EH (cell line): ENCODE measurements around the gene UQCC5.

Experiments
- DNase-seq: peaks from one replicate; pipeline ENCODE4 v3.0.0-alpha.2; 2015; ENCODE audit warnings: low read depth

Gene UQCC5

DNA sequence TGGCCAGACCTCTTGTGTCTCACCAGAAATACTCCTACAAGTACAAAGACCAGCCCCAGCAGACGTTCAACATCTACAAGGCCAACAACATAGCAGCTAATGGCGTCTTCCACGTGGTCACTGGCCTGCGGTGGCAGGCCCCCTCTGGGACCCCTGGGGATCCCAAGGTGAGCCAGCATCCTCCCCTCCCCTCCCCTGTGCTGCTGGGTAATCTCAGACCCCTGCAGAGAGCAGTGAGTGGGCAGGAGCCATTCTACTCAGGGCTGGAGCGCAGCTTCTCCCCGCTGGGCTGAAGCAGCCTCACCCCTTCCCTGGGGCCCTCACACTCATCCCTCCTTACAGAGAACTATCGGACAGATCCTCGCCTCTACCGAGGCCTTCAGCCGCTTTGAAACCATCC, 31.4 kb upstream of the UQCC5 start:
- DNase-seq = no peak

- DNase-seq = no peak
Observed at GRCh38 chr3:52506266-52506966, 30.0 kb upstream of the UQCC5 start.

GRCh38 chr3:52507359-52507758, 29.0 kb upstream of the UQCC5 start:
- DNase-seq = peak; percentile 68

- DNase-seq = no peak
Observed at GRCh38 chr3:52509753-52510328, 26.6 kb upstream of the UQCC5 start.

DNA sequence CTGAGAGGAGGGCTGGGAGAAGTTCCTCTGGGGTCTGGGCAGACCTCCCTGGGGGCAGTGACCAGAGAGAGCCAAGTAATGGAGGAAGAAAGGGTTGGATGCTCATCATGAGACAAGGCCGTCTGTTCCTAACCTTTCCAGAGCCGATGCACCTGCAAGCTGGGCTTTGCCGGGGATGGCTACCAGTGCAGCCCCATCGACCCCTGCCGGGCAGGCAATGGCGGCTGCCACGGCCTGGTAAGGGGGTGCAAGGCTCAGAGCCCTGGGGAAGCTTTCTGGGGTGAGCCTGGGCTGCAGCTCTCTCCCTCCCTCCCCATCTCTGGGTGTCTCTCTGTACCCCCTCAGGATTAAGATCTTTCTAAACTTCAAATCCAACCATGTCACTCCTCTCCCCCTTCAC, 24.9 kb upstream of the UQCC5 start:
- no peak for DNase-seq

DNA sequence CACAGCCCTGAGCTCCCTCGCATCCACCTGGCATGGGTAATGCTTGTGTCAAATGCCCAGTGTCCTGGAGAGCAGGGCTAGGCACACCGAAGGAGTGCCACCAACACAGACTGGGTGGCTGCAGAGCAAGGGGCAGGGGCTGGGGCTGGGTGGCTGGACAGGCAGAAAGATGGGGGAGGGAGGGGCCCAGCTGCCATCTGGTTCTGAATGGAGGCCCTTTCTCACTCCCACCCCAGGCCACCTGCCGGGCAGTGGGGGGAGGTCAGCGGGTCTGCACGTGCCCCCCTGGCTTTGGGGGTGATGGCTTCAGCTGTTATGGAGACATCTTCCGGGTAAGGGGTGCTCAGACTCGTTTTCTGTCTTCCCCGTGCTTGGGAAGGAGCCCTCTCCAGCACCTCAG, 24.3 kb upstream of the UQCC5 start:
- no peak for DNase-seq

DNA sequence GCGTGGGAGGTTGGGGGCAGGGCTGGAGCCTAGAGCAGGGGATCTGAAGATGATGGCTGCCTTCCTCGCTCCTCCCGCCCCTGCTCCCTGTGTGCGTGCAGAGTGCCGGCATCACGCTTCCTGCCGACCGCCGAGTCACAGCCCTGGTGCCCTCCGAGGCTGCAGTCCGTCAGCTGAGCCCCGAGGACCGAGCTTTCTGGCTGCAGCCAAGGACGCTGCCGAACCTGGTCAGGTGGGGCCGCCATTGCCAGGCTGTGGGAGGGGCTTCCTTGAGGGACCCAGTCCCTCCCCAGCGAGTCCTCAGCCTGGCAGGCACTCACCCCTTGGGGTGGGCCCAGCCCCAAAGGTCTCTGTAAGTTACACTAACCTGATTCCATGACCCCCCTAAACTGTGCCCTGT, 23.7 kb upstream of the UQCC5 start:
- no peak for DNase-seq

DNA sequence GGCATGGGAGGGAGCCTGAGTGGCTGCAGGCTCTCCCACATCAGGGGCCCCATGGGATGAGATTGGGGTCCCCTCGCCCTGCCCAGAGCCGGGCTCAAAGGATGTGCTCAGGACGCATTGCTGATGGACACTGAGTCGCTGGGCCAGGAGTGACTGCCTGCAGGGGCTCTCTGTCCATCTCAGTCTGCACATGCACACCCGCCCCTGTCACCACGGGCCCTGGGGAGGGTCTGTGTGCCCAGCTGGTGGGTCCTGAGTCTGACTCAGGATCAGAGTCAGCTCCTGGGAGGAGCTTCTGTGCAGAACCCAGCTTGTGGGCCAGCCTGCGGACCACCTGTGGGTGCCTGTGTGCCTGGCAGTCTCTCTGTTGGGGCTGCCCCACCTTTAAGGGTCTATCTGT, 23.1 kb upstream of the UQCC5 start:
- DNase-seq = no peak

- no peak for DNase-seq
Observed at GRCh38 chr3:52514576-52514975, 21.8 kb upstream of the UQCC5 start.

DNA sequence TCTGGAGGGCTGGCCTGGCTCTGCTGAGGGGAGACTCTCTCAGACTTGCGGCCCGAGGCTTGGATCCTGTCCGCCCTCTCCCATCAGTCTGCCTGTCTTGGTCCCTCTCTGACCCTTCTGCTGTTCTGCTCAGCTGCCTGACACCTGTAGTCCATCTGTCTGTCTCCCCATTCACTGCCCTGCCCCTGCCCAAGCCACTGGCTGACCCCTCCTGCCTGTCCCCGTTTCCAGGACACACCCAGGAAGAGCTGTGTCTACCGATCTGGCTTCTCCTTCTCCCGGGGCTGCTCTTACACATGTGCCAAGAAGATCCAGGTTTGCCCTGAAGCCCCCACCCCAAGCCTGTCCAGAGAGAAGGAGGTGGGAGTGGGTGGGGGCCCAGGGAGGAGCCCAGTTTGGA, 21.2 kb upstream of the UQCC5 start:
- DNase-seq = no peak

GRCh38 chr3:52516509-52517195, 19.8 kb upstream of the UQCC5 start:
- no peak for DNase-seq

GRCh38 chr3:52517796-52518722, 18.3 kb upstream of the UQCC5 start:
- no peak for DNase-seq

DNA sequence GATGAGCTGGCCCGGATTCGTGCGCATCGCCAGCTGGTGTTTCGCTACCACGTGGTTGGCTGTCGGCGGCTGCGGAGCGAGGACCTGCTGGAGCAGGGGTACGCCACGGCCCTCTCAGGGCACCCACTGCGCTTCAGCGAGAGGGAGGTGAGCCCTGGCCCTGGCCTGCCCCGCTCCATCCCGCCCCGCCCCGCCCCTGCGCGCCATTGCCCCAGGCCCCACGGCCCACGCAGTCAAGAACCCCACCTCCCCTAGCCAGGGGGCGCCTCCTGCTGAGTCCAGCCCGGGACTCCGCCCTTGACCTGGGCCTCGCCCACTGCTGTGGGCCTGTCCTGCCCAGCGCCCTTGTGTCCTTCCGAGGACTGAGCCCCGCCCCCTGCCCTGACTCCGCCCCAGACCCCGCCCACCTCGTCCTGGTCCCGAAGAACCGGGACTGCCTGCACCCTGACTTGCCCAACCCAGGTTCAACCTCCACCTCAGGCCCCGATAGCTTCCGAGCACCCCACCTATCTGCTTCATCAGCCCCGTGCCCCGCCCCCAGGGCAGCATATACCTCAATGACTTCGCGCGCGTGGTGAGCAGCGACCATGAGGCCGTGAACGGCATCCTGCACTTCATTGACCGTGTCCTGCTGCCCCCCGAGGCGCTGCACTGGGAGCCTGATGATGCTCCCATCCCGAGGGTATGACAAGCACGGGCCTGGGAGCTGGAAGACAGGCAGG, 17.5 kb upstream of the UQCC5 start:
- peak; percentile 42 for DNase-seq

DNA sequence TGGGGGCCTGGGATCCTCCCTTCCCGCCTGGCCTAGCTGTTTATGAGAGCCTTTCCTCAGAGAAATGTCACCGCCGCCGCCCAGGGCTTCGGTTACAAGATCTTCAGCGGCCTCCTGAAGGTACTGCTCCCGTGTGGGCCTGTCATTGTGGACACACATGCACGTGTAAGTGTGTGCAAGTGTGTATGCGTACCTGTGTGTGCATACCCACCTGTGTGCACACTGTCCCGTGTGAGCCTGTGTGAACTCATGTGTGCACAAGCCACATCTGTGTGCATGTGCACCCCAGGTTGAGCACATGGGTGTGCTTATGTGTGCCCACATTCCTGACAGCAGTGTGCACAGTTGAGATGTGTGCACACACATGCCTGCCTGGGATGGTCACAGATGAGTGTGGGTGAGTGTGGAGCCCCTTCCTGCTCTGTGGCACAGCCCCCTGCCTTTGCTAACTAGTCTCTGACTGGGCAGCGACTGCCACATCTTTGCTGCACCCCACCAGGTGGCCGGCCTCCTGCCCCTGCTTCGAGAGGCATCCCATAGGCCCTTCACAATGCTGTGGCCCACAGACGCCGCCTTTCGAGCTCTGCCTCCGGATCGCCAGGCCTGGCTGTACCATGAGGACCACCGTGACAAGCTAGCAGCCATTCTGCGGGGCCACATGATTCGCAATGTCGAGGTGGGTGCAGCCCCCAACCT, 16.8 kb upstream of the UQCC5 start:
- DNase-seq = no peak

DNA sequence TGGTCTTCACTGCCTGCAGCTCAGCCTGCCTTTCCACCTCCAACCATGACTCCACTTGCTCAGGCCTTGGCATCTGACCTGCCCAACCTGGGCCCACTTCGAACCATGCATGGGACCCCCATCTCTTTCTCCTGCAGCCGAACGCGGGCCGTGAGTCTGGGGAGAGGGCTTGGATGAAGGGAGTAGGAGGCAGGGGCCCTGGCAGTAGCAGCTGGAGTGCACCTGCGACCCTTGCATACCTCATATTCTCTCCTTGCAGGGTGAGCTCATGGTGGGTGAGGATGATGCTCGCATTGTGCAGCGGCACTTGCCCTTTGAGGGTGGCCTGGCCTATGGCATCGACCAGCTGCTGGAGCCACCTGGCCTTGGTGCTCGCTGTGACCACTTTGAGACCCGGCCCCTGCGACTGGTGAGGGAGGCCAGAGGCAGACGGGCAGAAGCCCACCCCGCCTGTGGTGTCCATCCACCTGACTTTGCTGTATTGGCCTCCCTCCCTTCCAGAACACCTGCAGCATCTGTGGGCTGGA, 16.2 kb upstream of the UQCC5 start:
- no peak for DNase-seq

- no peak for DNase-seq
Observed at GRCh38 chr3:52520716-52521487, 15.5 kb upstream of the UQCC5 start.

- no peak for DNase-seq
Observed at GRCh38 chr3:52521488-52521824, 14.9 kb upstream of the UQCC5 start.

GRCh38 chr3:52521881-52522650, 14.3 kb upstream of the UQCC5 start:
- DNase-seq = no peak

- DNase-seq = no peak
Observed at GRCh38 chr3:52522651-52523251, 13.7 kb upstream of the UQCC5 start.
